ENCODE measurements around the gene IRAG1.

IRAG1 gene

GRCh38 chr11:10701982-10702381, 8.4 kb upstream of the IRAG1 start:
- 92 to 93% methylated on average over 2 to 3 of the region's 3 CpGs for WGBS, 2 experiments (ENCODE audit: insufficient coverage in 2 of 2)

GRCh38 chr11:10699072-10699471, 5.5 kb upstream of the IRAG1 start:
- WGBS, 2 experiments (ENCODE audit: insufficient coverage in 2 of 2), result 93 to 100% methylated on average over 3 of the region's 3 CpGs
- Histone ChIP-seq H3K4me3 (ENCODE audit: extremely low read depth, insufficient read depth, low read length, poor library complexity, severe bottlenecking) (no peak overlapping the region), H3K27ac (ENCODE audit: low read depth, low read length, severe bottlenecking) (no peak overlapping the region), H3K36me3 (ENCODE audit: control insufficient read depth, insufficient read depth, low read length) (no peaks in the 10 kb centered on the region), H3K9me3 (ENCODE audit: control insufficient read depth, low read length) (peaks cover 4% of the 10 kb centered on the region), H3K4me1 (ENCODE audit: control insufficient read depth, insufficient read depth, low read length, poor library complexity, severe bottlenecking) (peaks cover under 1% of the 10 kb centered on the region)

More at GRCh38 chr11:10701982-10702381, 8.4 kb upstream of the IRAG1 start:
- no peaks in the 10 kb centered on the region for H3K4me1 ChIP-seq (ENCODE audit: control insufficient read depth, insufficient read depth, low read length, poor library complexity, severe bottlenecking)
- no peak overlapping the region for H3K27ac ChIP-seq (ENCODE audit: low read depth, low read length, severe bottlenecking)
- H3K36me3 ChIP-seq (ENCODE audit: control insufficient read depth, insufficient read depth, low read length), result no peaks in the 10 kb centered on the region
- no peak overlapping the region for H3K4me3 ChIP-seq (ENCODE audit: extremely low read depth, insufficient read depth, low read length, poor library complexity, severe bottlenecking)
- peaks cover 4% of the 10 kb centered on the region for H3K9me3 ChIP-seq (ENCODE audit: control insufficient read depth, low read length)

- 44 to 50% methylated on average over 2 of the region's 2 CpGs for WGBS, 2 experiments (ENCODE audit: insufficient coverage in 2 of 2)
- Histone ChIP-seq H3K27ac (ENCODE audit: low read depth, low read length, severe bottlenecking) (no peak overlapping the region), H3K4me3 (ENCODE audit: extremely low read depth, insufficient read depth, low read length, poor library complexity, severe bottlenecking) (no peak overlapping the region), H3K36me3 (ENCODE audit: control insufficient read depth, insufficient read depth, low read length) (no peaks in the 10 kb centered on the region), H3K9me3 (ENCODE audit: control insufficient read depth, low read length) (peaks cover 4% of the 10 kb centered on the region), H3K4me1 (ENCODE audit: control insufficient read depth, insufficient read depth, low read length, poor library complexity, severe bottlenecking) (peaks cover 15% of the 10 kb centered on the region)
These were observed 3.7 kb upstream of the IRAG1 start for GRCh38 chr11:10697323-10697620.

- Histone ChIP-seq H3K36me3 (ENCODE audit: control insufficient read depth, insufficient read depth, low read length) (no peaks in the 10 kb centered on the region), H3K9me3 (ENCODE audit: control insufficient read depth, low read length) (peaks cover 4% of the 10 kb centered on the region), H3K4me1 (ENCODE audit: control insufficient read depth, insufficient read depth, low read length, poor library complexity, severe bottlenecking) (peaks cover 15% of the 10 kb centered on the region), H3K4me3 (ENCODE audit: extremely low read depth, insufficient read depth, low read length, poor library complexity, severe bottlenecking) (no peak overlapping the region), H3K27ac (ENCODE audit: low read depth, low read length, severe bottlenecking) (no peak overlapping the region)
- 95 to 97% methylated on average over 6 to 9 of the region's 9 CpGs for WGBS, 2 experiments (ENCODE audit: insufficient coverage in 2 of 2)
These were observed 3.1 kb upstream of the IRAG1 start for GRCh38 chr11:10696468-10697322.

GRCh38 chr11:10695833-10696232, 2.3 kb upstream of the IRAG1 start:
- peaks cover 4% of the 10 kb centered on the region for H3K9me3 ChIP-seq (ENCODE audit: control insufficient read depth, low read length)
- H3K4me1 ChIP-seq (ENCODE audit: control insufficient read depth, insufficient read depth, low read length, poor library complexity, severe bottlenecking), result peaks cover 15% of the 10 kb centered on the region
- H3K36me3 ChIP-seq (ENCODE audit: control insufficient read depth, insufficient read depth, low read length), result no peaks in the 10 kb centered on the region
- H3K27ac ChIP-seq (ENCODE audit: low read depth, low read length, severe bottlenecking), result no peak overlapping the region
- H3K4me3 ChIP-seq (ENCODE audit: extremely low read depth, insufficient read depth, low read length, poor library complexity, severe bottlenecking), result no peak overlapping the region
- WGBS, 2 experiments (ENCODE audit: insufficient coverage in 2 of 2), result 83 to 90% methylated on average over 1 to 3 of the region's 3 CpGs

GRCh38 chr11:10694486-10695239, 1.1 kb upstream of the IRAG1 start:
- Histone ChIP-seq H3K4me3 (ENCODE audit: extremely low read depth, insufficient read depth, low read length, poor library complexity, severe bottlenecking) (no peak overlapping the region), H3K36me3 (ENCODE audit: control insufficient read depth, insufficient read depth, low read length) (no peaks in the 10 kb centered on the region), H3K9me3 (ENCODE audit: control insufficient read depth, low read length) (peaks cover 4% of the 10 kb centered on the region), H3K4me1 (ENCODE audit: control insufficient read depth, insufficient read depth, low read length, poor library complexity, severe bottlenecking) (peaks cover 15% of the 10 kb centered on the region), H3K27ac (ENCODE audit: low read depth, low read length, severe bottlenecking) (no peak overlapping the region)
- WGBS, 2 experiments (ENCODE audit: insufficient coverage in 2 of 2), result 83% methylated on average over 1 of the region's 4 CpGs; no CpG with 5 or more reads in 1 of the 2 experiments

GRCh38 chr11:10692531-10693115, 932 bp downstream of the IRAG1 start:
- H3K36me3 ChIP-seq (ENCODE audit: control insufficient read depth, insufficient read depth, low read length), result no peaks in the 10 kb centered on the region
- 89 to 92% methylated on average over 7 of the region's 7 CpGs for WGBS, 2 experiments (ENCODE audit: insufficient coverage in 2 of 2)
- H3K4me3 ChIP-seq (ENCODE audit: extremely low read depth, insufficient read depth, low read length, poor library complexity, severe bottlenecking), result no peak overlapping the region
- peak overlapping the region; percentile 31 for H3K27ac ChIP-seq (ENCODE audit: low read depth, low read length, severe bottlenecking)
- H3K4me1 ChIP-seq (ENCODE audit: control insufficient read depth, insufficient read depth, low read length, poor library complexity, severe bottlenecking), result peaks cover 15% of the 10 kb centered on the region
- H3K9me3 ChIP-seq (ENCODE audit: control insufficient read depth, low read length), result no peaks in the 10 kb centered on the region

- peaks cover 8% of the 10 kb centered on the region for H3K4me1 ChIP-seq (ENCODE audit: control insufficient read depth, insufficient read depth, low read length, poor library complexity, severe bottlenecking)
- WGBS, 2 experiments (ENCODE audit: insufficient coverage in 2 of 2), result 94 to 100% methylated on average over 2 of the region's 2 CpGs
- no peaks in the 10 kb centered on the region for H3K36me3 ChIP-seq (ENCODE audit: control insufficient read depth, insufficient read depth, low read length)
- H3K4me3 ChIP-seq (ENCODE audit: extremely low read depth, insufficient read depth, low read length, poor library complexity, severe bottlenecking), result no peak overlapping the region
- no peak overlapping the region for H3K27ac ChIP-seq (ENCODE audit: low read depth, low read length, severe bottlenecking)
- H3K9me3 ChIP-seq (ENCODE audit: control insufficient read depth, low read length), result no peaks in the 10 kb centered on the region
These were observed 5.2 kb downstream of the IRAG1 start for GRCh38 chr11:10688401-10688800.

DNA sequence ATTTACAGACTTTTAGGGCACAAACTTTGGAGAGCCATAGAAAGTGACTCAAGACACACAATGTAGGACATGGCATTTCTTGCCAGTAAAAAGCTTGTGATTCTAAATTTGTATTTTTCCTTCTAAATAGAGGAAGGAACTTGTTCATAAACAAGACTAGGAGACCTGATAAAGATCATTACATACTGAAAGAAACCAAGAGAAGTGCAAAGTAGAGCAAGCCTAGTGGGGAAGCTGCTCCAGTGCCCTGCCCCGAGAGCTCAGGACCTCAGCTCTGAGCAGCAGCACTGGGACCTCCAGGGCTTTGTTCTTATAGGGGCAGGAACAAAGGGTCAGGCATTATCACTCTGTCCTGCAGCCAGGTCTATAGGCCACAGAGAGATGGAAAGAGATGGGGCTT, 7.2 kb downstream of the IRAG1 start:
- H3K4me1 ChIP-seq (ENCODE audit: control insufficient read depth, insufficient read depth, low read length, poor library complexity, severe bottlenecking), result no peaks in the 10 kb centered on the region
- H3K4me3 ChIP-seq (ENCODE audit: extremely low read depth, insufficient read depth, low read length, poor library complexity, severe bottlenecking), result no peak overlapping the region
- H3K9me3 ChIP-seq (ENCODE audit: control insufficient read depth, low read length), result no peaks in the 10 kb centered on the region
- 100% methylated on average over 1 of the region's 1 CpG for WGBS, 2 experiments (ENCODE audit: insufficient coverage in 2 of 2)
- no peaks in the 10 kb centered on the region for H3K36me3 ChIP-seq (ENCODE audit: control insufficient read depth, insufficient read depth, low read length)
- H3K27ac ChIP-seq (ENCODE audit: low read depth, low read length, severe bottlenecking), result no peak overlapping the region

DNA sequence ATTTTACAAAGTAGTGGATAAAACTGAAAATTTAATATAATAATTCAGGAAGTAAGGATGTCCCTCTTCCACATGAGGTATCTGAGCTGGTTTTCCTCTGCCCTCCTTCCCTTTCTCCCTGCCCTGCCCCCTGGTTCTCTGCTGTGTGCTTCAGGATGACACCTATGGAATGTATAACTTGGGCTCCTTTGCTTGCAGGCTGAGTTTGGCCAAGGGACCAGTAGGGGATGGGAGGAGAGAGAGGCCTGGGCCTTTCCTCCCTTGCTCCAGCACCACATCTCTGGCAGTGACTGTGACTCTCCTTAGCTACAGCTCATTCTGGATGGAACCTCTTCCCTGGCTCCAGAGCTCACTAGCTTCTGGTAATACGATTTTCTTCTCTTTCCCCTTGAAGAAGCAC, 10.1 kb downstream of the IRAG1 start:
- no peaks in the 10 kb centered on the region for H3K36me3 ChIP-seq (ENCODE audit: control insufficient read depth, insufficient read depth, low read length)
- no peak overlapping the region for H3K27ac ChIP-seq (ENCODE audit: low read depth, low read length, severe bottlenecking)
- WGBS, 2 experiments (ENCODE audit: insufficient coverage in 2 of 2), result no CpG with 5 or more reads among the region's 1 CpG

More for the DNA sequence above, 10.1 kb downstream of the IRAG1 start:
- no peak overlapping the region for H3K4me3 ChIP-seq (ENCODE audit: extremely low read depth, insufficient read depth, low read length, poor library complexity, severe bottlenecking)
- no peaks in the 10 kb centered on the region for H3K9me3 ChIP-seq (ENCODE audit: control insufficient read depth, low read length)
- H3K4me1 ChIP-seq (ENCODE audit: control insufficient read depth, insufficient read depth, low read length, poor library complexity, severe bottlenecking), result no peaks in the 10 kb centered on the region

Measured in mesodermal cell (in vitro differentiated cells).